Urinary bladder (tissue), 4 donors: ENCODE results near the gene LINC01488. TPM values are rescaled to one million over a fixed set of nuclear protein-coding genes. Genes with fewer than 3 reads are reported as not detected.

ENCODE experiments used
- DNase-seq: peaks from one replicate; pipeline ENCODE4 v3.0.0-alpha.2; 2015; ENCODE audit errors: extremely low spot score
- H3K27ac ChIP-seq: one replicate; pipeline ENCODE4 v1.5.1; 2013; ENCODE audit warnings: low read depth, mild to moderate bottlenecking, moderate library complexity
- H3K36me3 ChIP-seq: one replicate; pipeline ENCODE4 v1.6.1; 2013; ENCODE audit warnings: mild to moderate bottlenecking, moderate library complexity; ENCODE audit not compliant: insufficient read depth
- H3K4me1 ChIP-seq: one replicate; pipeline ENCODE4 v1.6.1; 2013; ENCODE audit warnings: mild to moderate bottlenecking, moderate library complexity; ENCODE audit not compliant: insufficient read depth
- H3K4me3 ChIP-seq: one replicate; pipeline ENCODE4 v1.5.1; 2013; ENCODE audit warnings: low read depth, low read length
- WGBS: extraction: QIAGEN DNeasy Blood & Tissue Kit; methylation state at CpG from one replicate; pipeline ENCODE4 v1.1.7; 2013; 5-methylcytosine and 5-hydroxymethylcytosine counted together
- polyA plus RNA-seq: library from polyadenylated mRNA; stranded (reverse); fragments of 200-250 nt; gene quantifications from one replicate; pipeline ENCODE4 v1.2.3, GENCODE V29; 2013
- total RNA-seq: library from RNA; depleted of rRNA; stranded (reverse); fragments of >200 nt; gene quantifications from one replicate; pipeline ENCODE4 v1.2.3, GENCODE V29; 2014
- donor health status: healthy with polysubstance abuse.
- donor health status: healthy.

LINC01488 gene
- total and polyA plus RNA-seq, 2 donors = 0.05 TPM; not detected in 1

GRCh38 chr11:69501891-69502860, 20.7 kb downstream of the LINC01488 start:
- no peak for DNase-seq
- no peaks in the 10 kb centered on the region for H3K4me1 ChIP-seq
- H3K27ac ChIP-seq = no peak overlapping the region
- H3K36me3 ChIP-seq = no peaks in the 10 kb centered on the region
- no peak overlapping the region for H3K4me3 ChIP-seq
- WGBS = 94% methylated on average over 26 of the region's 26 CpGs

GRCh38 chr11:69504127-69504526, 22.7 kb downstream of the LINC01488 start:
- Histone ChIP-seq H3K36me3 (no peaks in the 10 kb centered on the region), H3K27ac (no peak overlapping the region)
- 89% methylated on average over 9 of the region's 9 CpGs for WGBS

DNA sequence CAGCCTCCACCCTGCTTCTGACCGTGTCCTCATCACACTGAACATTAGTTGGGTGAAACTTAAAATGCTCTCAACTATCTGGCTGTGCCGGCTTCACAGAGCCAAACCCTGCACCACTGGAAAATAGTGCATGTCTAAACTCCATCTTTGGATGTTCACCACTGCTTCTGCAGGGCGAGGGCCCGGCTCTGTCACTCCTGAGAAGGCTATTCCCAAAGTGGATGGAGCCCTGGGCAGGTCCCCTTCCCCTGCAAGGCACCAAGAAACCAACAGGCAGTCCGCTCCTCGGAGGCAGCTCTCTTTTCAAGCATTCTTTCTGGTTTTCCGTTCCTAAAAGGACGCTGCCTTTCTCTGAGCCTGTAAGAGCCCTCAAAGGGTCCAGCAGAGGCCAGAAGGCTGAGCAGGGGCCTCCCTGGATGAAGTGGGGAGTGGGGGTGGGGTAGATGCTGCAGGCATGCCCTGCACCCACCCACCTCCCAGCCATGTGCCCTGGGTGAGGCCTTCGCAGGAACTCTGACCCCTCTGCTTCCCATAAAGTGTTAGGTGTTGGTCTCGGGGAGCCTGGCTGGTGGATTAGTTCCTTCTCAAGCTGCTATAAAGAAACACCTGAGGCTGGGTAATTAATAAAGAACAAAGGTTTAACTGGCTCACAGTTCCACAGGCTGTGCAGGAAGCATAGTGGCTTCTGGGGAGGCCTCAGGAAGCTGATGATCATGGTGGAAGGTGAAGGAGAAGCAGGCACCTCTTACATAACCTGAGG, 23.3 kb downstream of the LINC01488 start:
- no peaks in the 10 kb centered on the region for H3K4me1 ChIP-seq
- H3K27ac ChIP-seq = no peak overlapping the region
- H3K36me3 ChIP-seq = no peaks in the 10 kb centered on the region
- WGBS = 94% methylated on average over 10 of the region's 10 CpGs
- no peak overlapping the region for H3K4me3 ChIP-seq
- DNase-seq = no peak

More at GRCh38 chr11:69504127-69504526, 22.7 kb downstream of the LINC01488 start:
- DNase-seq = no peak
- Histone ChIP-seq H3K4me1 (no peaks in the 10 kb centered on the region), H3K4me3 (no peak overlapping the region)

- H3K36me3 ChIP-seq = no peaks in the 10 kb centered on the region
- no peak overlapping the region for H3K27ac ChIP-seq
- no peaks in the 10 kb centered on the region for H3K4me1 ChIP-seq
- 48% methylated on average over 5 of the region's 5 CpGs for WGBS
- no peak for DNase-seq
- no peak overlapping the region for H3K4me3 ChIP-seq
These were observed 27.5 kb downstream of the LINC01488 start for GRCh38 chr11:69508974-69509373.

DNA sequence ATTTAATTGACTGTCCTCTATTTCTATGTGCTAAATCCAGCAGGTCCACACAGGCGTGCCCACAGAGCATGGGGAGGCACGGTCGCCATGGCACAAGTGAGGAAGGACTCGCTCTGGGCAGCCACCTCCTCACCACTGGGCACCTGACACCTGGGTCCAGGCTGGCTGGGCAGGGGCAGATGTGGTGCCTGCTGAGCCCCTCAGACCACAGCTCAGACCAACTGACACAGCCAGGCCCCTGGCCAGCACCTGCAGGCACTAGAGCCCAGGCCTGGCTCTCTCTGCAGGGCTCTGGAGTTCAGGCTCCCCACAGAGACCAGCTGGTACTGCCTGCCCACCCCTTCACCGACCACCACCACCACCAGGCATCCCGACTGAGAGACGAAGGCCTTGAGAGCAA, 27.9 kb downstream of the LINC01488 start:
- no peak for DNase-seq
- Histone ChIP-seq H3K27ac (no peak overlapping the region), H3K4me3 (no peak overlapping the region), H3K4me1 (no peaks in the 10 kb centered on the region), H3K36me3 (no peaks in the 10 kb centered on the region)
- 94% methylated on average over 7 of the region's 7 CpGs for WGBS

DNA sequence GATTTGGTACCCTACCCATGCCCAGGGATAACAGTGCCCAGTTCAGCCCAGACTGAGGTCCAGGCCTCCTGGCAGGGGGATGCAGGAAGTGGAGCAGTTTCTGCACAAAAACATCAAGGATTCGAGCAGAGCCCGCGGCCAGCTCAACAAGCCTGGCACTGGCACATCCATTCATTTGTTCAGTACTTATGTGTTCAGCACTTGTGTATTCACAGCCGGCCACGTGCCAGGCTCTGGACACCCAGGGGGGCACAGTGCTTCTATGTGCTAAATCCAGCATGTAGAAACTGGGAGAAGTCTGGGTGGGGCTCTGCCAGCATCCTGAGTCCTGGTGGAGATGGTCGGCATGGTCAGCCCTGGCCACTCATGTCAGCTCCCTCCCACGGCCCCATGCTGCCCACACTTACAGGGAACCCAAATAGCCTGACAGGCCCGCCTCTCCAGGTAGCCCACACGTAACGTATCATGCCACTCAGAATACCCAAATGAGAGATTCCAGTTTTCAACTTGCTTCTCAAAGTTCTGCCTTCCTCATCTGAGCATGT, 28.5 kb downstream of the LINC01488 start:
- 91% methylated on average over 10 of the region's 10 CpGs for WGBS
- H3K27ac ChIP-seq = no peak overlapping the region
- no peak for DNase-seq
- no peak overlapping the region for H3K4me3 ChIP-seq
- H3K36me3 ChIP-seq = no peaks in the 10 kb centered on the region
- H3K4me1 ChIP-seq = no peaks in the 10 kb centered on the region

GRCh38 chr11:69510471-69511357, 29.3 kb downstream of the LINC01488 start:
- H3K4me3 ChIP-seq = no peak overlapping the region
- no peak for DNase-seq
- 83% methylated on average over 14 of the region's 14 CpGs for WGBS
- H3K4me1 ChIP-seq = no peaks in the 10 kb centered on the region
- no peaks in the 10 kb centered on the region for H3K36me3 ChIP-seq
- no peak overlapping the region for H3K27ac ChIP-seq

DNA sequence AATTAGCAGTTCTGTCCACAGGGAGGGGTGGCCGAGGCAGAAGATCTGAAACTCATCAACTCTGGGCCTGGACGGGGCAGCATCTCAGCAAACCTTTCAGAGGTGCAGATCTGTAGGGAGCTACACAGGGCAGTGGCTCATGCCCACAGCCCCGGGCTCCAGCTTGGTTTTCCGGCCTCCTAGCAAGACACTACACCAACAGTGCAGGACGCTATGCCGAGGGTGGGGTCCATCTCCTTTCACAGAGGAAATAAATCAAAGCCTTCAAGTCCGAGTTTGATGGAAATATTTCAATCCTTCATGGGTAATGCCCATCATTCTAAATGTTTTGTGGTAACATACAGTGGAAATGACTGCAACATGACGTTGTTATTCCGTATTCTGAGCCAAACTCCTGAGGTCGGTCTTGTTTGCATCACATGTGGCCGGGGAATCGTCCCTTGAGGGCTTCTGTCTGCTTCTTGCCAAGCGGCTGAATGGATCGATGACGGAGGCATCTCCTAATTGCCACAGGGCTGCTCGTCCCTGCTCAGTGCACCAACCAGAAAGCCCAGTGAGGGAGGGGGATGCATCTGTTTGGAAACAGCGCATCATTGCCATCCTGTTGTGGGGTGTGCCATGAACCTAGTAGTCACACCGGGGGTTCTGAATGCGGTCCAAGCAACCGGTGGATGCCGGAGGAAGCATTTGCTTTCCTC, 30.0 kb downstream of the LINC01488 start:
- Histone ChIP-seq H3K4me3 (no peak overlapping the region), H3K27ac (no peak overlapping the region), H3K36me3 (no peaks in the 10 kb centered on the region), H3K4me1 (no peaks in the 10 kb centered on the region)
- DNase-seq = no peak
- 82% methylated on average over 21 of the region's 21 CpGs for WGBS

DNA sequence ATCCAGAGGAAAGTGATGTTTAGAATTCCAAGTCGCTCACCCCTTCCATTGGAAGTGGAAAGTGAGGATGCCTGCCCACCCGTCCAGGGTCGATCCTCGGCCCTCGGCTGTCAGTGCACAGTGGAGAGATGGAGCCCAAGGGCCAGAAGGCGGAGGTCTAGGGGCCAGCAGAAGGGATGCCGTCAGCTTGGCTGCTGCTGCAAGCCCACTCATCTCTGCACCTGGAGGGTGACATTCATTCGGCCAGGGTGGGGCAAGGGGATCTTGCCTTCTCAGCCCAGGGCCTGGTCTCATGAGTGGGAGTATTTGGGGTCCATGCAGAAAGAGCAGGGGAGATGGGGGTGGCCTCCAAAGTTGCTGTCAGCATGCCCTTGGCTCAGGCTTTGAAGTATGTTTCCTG, 30.7 kb downstream of the LINC01488 start:
- H3K4me3 ChIP-seq = no peak overlapping the region
- no peaks in the 10 kb centered on the region for H3K4me1 ChIP-seq
- no peak for DNase-seq
- no peaks in the 10 kb centered on the region for H3K36me3 ChIP-seq
- WGBS = 95% methylated on average over 8 of the region's 8 CpGs
- no peak overlapping the region for H3K27ac ChIP-seq

DNA sequence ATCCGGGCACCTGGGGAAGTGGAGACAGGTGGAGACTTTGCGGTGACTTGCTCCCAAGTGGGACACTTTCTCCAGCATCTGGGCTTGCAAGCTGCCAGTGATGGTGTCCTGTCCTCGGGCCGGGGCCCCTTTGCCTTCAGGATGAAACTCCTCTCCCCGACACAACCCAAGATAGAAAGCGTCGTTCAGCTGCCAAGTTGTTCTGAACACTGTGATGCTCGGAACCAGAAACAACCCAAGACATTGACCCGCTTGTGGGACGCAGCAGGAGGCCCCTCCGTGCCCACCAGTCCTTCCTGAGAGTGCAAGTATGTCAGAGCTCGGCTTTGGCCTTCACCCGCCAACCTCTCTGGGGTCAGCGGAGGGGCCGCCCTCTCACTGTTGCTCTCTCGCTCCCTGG, 31.3 kb downstream of the LINC01488 start:
- Histone ChIP-seq H3K27ac (no peak overlapping the region), H3K4me1 (no peaks in the 10 kb centered on the region), H3K36me3 (no peaks in the 10 kb centered on the region), H3K4me3 (no peak overlapping the region)
- 94% methylated on average over 16 of the region's 16 CpGs for WGBS
- DNase-seq = no peak

- DNase-seq = no peak
- Histone ChIP-seq H3K36me3 (no peaks in the 10 kb centered on the region), H3K27ac (no peak overlapping the region), H3K4me3 (no peak overlapping the region), H3K4me1 (no peaks in the 10 kb centered on the region)
- 94% methylated on average over 11 of the region's 11 CpGs for WGBS
These were observed 31.7 kb downstream of the LINC01488 start for GRCh38 chr11:69513196-69513595.

- Histone ChIP-seq H3K4me1 (no peaks in the 10 kb centered on the region), H3K4me3 (no peak overlapping the region), H3K36me3 (no peaks in the 10 kb centered on the region), H3K27ac (no peak overlapping the region)
- no peak for DNase-seq
- 81% methylated on average over 12 of the region's 12 CpGs for WGBS
These were observed 32.3 kb downstream of the LINC01488 start for GRCh38 chr11:69513663-69514224.
